Natural killer cell (primary cell): ENCODE results near the gene ADAMTS17. TPM values are rescaled to one million over a fixed set of nuclear protein-coding genes. Genes with fewer than 3 reads are reported as not detected.

Source experiments
- ATAC-seq, 3 donors: fragments of 150-1000 bp in 2 of 3; fragments of 200-7000 bp in 1 of 3; cut with Tn5 transposase; 1 replicate in 1 of 3; 2 replicates in 2 of 3; pipeline ENCODE4 v1.10.0; 2021; ENCODE audit warnings: mild to moderate bottlenecking in 2 of 3, moderate library complexity in 2 of 3
- DNase-seq, 2 donors: peaks; one replicate each; pipeline versions ENCODE4 v3.0.0 to v3.0.0-alpha.2; 2013 to 2021; ENCODE audit warnings: mixed read lengths in 1 of 2
- H3K27ac ChIP-seq: one replicate; pipeline ENCODE4 v1.5.1; 2013; ENCODE audit warnings: mild to moderate bottlenecking, low read length
- H3K27me3 ChIP-seq: one replicate; pipeline ENCODE4 v1.6.1; 2013; ENCODE audit warnings: low read length; ENCODE audit not compliant: control insufficient read depth, insufficient read depth
- H3K36me3 ChIP-seq: one replicate; pipeline ENCODE4 v1.6.1; 2013; ENCODE audit warnings: low read length; ENCODE audit not compliant: control insufficient read depth, insufficient read depth
- H3K4me1 ChIP-seq: one replicate; pipeline ENCODE4 v1.6.1; 2013; ENCODE audit warnings: low read length; ENCODE audit not compliant: control insufficient read depth, insufficient read depth
- H3K4me3 ChIP-seq: one replicate; pipeline ENCODE4 v1.5.1; 2013; ENCODE audit warnings: low read length
- H3K9me3 ChIP-seq: one replicate; pipeline ENCODE4 v1.6.1; 2013; ENCODE audit warnings: low read length; ENCODE audit not compliant: control insufficient read depth, insufficient read depth
- H3K27ac Mint-ChIP-seq, 2 donors: one replicate each; pipeline ENCODE4 v1.8.0; 2022; ENCODE audit warnings: mild to moderate bottlenecking in 2 of 2, mixed read lengths in 2 of 2, moderate library complexity in 1 of 2
- H3K27me3 Mint-ChIP-seq, 2 donors: one replicate each; pipeline ENCODE4 v1.8.0; 2022; ENCODE audit warnings: low read depth in 2 of 2, mixed read lengths in 2 of 2
- H3K36me3 Mint-ChIP-seq: one replicate; pipeline ENCODE4 v1.8.0; 2022; ENCODE audit warnings: mixed read lengths
- H3K4me1 Mint-ChIP-seq, 2 donors: one replicate each; pipeline ENCODE4 v1.8.0; 2022; ENCODE audit warnings: mixed read lengths in 2 of 2
- H3K4me3 Mint-ChIP-seq: one replicate; pipeline ENCODE4 v1.8.0; 2022; ENCODE audit warnings: mild to moderate bottlenecking, moderate library complexity, mixed read lengths
- H3K9me3 Mint-ChIP-seq, 2 donors: one replicate each; pipeline ENCODE4 v1.8.0; 2022; ENCODE audit warnings: mixed read lengths in 2 of 2
- WGBS: methylation state at CpG from one replicate; pipeline ENCODE4 v1.1.7; 2013; ENCODE audit warnings: missing lambda C conversion rate; ENCODE audit not compliant: insufficient coverage; 5-methylcytosine and 5-hydroxymethylcytosine counted together
- intact Hi-C: fragments of 100-400 bp; cut with micrococcal nuclease; formaldehyde crosslinking; loops from one replicate; pipeline ENCODE4 v1.14.2; 2022
- total RNA-seq, 4 donors: library from RNA; stranded (reverse); fragments of 120-200 nt in 1 of 4; gene quantifications; one replicate each; pipeline versions ENCODE4 v1.2.3 to v1.2.4, GENCODE V29; 2013 to 2022
- TF ChIP-seq, protein P1 (sequence below): fragments of 200-600 bp; IDR thresholded peaks from one replicate; pipeline ENCODE4 v1.8.0; 2022; ENCODE audit warnings: antibody characterized with exemption

Gene ADAMTS17
- total RNA-seq, 3 donors from 2014 or later (not counting 1 experiment from before 2014, with no cell fraction given), result 4.8 to 9.5 (median 5.3) TPM

DNA sequence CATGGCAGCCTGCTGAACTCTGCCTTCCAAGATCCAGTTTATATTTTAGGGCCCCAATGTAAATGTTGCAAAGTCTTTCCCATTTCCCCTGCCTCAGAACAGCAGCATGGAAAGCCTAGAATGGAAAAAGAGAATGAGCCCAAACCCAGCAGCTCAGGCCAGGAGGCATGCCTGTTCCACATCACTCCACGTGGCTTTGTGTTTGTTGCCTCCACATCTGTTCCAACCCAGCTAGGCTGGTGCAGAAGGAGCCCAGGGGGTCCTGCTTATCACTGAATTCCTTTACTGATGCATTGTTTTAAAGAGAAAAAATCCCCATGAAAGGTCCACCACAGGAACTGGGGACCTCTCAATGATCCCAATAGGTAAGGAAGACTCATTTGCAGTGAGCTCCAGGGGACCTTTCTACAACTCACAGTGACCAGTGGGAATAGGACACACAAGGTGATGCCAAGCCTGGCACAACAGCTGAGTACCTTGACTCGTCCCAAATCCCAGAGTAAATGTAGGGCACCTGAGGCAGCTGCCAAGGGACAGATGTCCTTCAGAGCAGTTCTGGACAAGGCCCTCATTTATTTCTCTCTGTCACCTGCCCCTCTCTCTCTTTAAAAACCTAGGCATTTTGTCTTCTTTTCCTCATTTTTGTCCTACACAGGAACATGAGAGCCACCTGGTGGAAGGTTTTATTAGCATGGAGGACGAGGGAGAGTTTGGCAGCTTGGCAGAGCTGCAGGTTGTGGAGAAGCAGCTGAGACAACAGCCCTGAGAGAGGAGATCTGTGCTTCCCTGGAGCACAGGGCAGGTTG is 41.7 kb upstream of the ADAMTS17 start:
- TF ChIP-seq, protein P1, sequence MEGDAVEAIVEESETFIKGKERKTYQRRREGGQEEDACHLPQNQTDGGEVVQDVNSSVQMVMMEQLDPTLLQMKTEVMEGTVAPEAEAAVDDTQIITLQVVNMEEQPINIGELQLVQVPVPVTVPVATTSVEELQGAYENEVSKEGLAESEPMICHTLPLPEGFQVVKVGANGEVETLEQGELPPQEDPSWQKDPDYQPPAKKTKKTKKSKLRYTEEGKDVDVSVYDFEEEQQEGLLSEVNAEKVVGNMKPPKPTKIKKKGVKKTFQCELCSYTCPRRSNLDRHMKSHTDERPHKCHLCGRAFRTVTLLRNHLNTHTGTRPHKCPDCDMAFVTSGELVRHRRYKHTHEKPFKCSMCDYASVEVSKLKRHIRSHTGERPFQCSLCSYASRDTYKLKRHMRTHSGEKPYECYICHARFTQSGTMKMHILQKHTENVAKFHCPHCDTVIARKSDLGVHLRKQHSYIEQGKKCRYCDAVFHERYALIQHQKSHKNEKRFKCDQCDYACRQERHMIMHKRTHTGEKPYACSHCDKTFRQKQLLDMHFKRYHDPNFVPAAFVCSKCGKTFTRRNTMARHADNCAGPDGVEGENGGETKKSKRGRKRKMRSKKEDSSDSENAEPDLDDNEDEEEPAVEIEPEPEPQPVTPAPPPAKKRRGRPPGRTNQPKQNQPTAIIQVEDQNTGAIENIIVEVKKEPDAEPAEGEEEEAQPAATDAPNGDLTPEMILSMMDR, result no peak
- DNase-seq, result peak in 1 of 2 donors; percentile 62
- no peak overlapping the region for H3K27ac ChIP-seq
- H3K4me1 ChIP-seq, result no peaks in the 10 kb centered on the region
- H3K4me3 ChIP-seq, result no peak overlapping the region
- Mint-ChIP-seq H3K36me3 (peaks cover 9% of the 10 kb centered on the region), H3K4me1 (peaks cover 0 to 5% of the 10 kb centered on the region in 2 donors), H3K27ac (no peak overlapping the region), H3K4me3 (no peak overlapping the region), H3K9me3 (peaks cover 4 to 9% of the 10 kb centered on the region in 2 donors), H3K27me3 (peaks cover 3 to 17% of the 10 kb centered on the region in 2 donors)
- H3K9me3 ChIP-seq, result peaks cover 16% of the 10 kb centered on the region
- H3K27me3 ChIP-seq, result no peaks in the 10 kb centered on the region
- WGBS, result 26% methylated on average over 3 of the region's 3 CpGs
- ATAC-seq, result peak in 2 of 3 donors; percentile 44 to 48
- intact Hi-C loops, result no loop called here
- no peaks in the 10 kb centered on the region for H3K36me3 ChIP-seq

DNA sequence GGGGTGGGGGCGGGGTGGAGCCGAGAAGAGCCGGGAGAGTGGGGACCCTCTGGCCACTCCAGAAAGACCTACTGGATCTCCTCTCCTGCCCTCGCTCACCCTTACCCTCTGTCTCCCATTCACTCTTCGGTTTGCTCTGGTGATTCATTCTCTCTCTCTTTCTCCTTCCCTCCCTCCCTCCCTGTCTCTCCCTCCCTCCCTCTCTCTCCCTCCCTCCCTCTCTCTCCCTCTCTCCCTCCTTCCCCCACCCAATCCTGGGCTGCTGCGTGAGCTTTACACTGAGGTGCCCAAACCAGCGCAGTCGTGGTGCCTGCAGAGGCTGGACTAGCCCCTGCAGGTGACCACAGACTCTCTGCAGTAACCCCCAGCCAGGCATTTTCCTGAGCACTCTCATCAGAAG is 32.2 kb upstream of the ADAMTS17 start:
- ATAC-seq, result no peak
- H3K4me1 ChIP-seq, result no peaks in the 10 kb centered on the region
- H3K27me3 Mint-ChIP-seq, result peaks cover 43 to 44% of the 10 kb centered on the region in 2 donors

DNA sequence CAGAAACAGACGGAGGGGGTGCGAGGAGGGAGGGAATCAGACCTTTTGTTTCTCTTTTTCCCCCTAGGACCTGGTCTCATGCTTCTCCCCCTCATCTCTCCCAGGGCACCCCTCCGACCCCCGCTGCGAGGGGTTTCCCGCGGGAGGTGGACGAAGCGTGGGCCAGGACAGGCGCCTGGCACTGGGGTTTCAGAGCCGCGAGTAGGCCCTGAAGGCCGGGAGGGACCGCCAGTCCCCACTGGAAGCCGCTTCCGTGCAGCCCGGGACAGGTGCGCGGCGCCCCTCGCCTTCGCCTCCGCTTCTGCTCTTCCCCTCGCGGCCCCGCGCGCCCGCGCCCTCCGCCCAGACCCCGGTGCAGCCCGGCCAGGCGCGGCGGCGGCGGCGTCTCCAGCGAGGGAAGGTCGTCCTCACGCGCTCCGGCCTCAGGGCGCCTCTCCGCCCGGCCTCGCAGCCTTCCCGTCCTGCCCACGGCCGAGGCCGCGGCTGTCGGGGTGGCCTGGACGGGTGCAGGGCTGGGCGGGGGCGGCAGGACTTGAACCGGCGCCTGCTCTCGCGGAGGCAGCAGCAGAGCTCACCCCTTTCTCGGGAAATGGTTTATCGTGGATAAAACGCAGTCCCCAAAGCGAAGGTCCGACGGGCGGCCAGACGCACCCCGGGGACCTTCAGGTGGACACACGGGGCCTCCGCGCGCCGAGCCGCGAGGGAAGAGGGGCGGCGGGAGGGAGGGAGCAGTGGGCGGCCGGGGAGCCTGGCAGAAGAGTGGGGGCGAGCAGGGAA is 31.5 kb upstream of the ADAMTS17 start:
- no peak overlapping the region for H3K27ac Mint-ChIP-seq
- WGBS, result 8% methylated on average over 78 of the region's 82 CpGs
- ATAC-seq (no peak), DNase-seq (peak in 1 of 2 donors; percentile 6)
- Histone ChIP-seq H3K9me3 (no peaks in the 10 kb centered on the region), H3K27ac (no peak overlapping the region), H3K4me3 (no peak overlapping the region), H3K4me1 (no peaks in the 10 kb centered on the region), H3K27me3 (peaks cover 23% of the 10 kb centered on the region), H3K36me3 (no peaks in the 10 kb centered on the region)
- peaks cover 0 to 7% of the 10 kb centered on the region in 2 donors for H3K9me3 Mint-ChIP-seq
- intact Hi-C loops, result no loop called here
- H3K4me1 Mint-ChIP-seq, result no peaks in the 10 kb centered on the region
- TF ChIP-seq, protein P1, result no peak
- peaks cover 44 to 47% of the 10 kb centered on the region in 2 donors for H3K27me3 Mint-ChIP-seq
- no peak overlapping the region for H3K4me3 Mint-ChIP-seq
- H3K36me3 Mint-ChIP-seq, result peaks cover 13% of the 10 kb centered on the region

More for the DNA sequence above, 32.2 kb upstream of the ADAMTS17 start:
- no peak for DNase-seq
- H3K36me3 ChIP-seq, result no peaks in the 10 kb centered on the region
- intact Hi-C loops, result no loop called here
- 25% methylated on average over 6 of the region's 8 CpGs for WGBS
- H3K27ac Mint-ChIP-seq, result no peak overlapping the region
- no peak overlapping the region for H3K27ac ChIP-seq
- peaks cover 13% of the 10 kb centered on the region for H3K36me3 Mint-ChIP-seq
- H3K4me3 Mint-ChIP-seq, result no peak overlapping the region
- H3K4me3 ChIP-seq, result no peak overlapping the region
- peaks cover 23% of the 10 kb centered on the region for H3K27me3 ChIP-seq
- H3K9me3 Mint-ChIP-seq, result peaks cover 0 to 7% of the 10 kb centered on the region in 2 donors
- TF ChIP-seq, protein P1, result no peak
- H3K9me3 ChIP-seq, result no peaks in the 10 kb centered on the region
- H3K4me1 Mint-ChIP-seq, result no peaks in the 10 kb centered on the region
